Activated CD4-positive, CD25-positive, alpha-beta regulatory T cell (primary cell): ENCODE measurements around the gene CYP4F12.
"Not testable (repeated sequence)": the region's sequence is repeated elsewhere in the genome, so short reads cannot be mapped to it uniquely, and the experiment has no call there.

Experiments used
- DNase-seq, 4 experiments: peaks; one replicate each; lab custom pipeline; 2025; lab: John Stamatoyannopoulos, UW

Gene CYP4F12

GRCh38 chr19:15649526-15649925 lies 23.4 kb upstream of the CYP4F12 start:
- DNase-seq = no peak

- DNase-seq = not testable (repeated sequence)
Observed at GRCh38 chr19:15650123-15650522, 22.8 kb upstream of the CYP4F12 start.

- DNase-seq = no peak
Observed at GRCh38 chr19:15651791-15652190, 21.1 kb upstream of the CYP4F12 start.

GRCh38 chr19:15652559-15653278 lies 20.2 kb upstream of the CYP4F12 start:
- no peak for DNase-seq

GRCh38 chr19:15656467-15656866 lies 16.4 kb upstream of the CYP4F12 start:
- DNase-seq = no peak

- DNase-seq = no peak
Observed at GRCh38 chr19:15663247-15663646, 9.6 kb upstream of the CYP4F12 start.

GRCh38 chr19:15666186-15666585 lies 6.7 kb upstream of the CYP4F12 start:
- DNase-seq = no peak

GRCh38 chr19:15666883-15667282 lies 6.0 kb upstream of the CYP4F12 start:
- DNase-seq = no peak

- DNase-seq = no peak
Observed at GRCh38 chr19:15669440-15669839, 3.4 kb upstream of the CYP4F12 start.

GRCh38 chr19:15669891-15670290 lies 3.0 kb upstream of the CYP4F12 start:
- DNase-seq = no peak

- DNase-seq = no peak
Observed at GRCh38 chr19:15671237-15671821, 1.6 kb upstream of the CYP4F12 start.

- no peak for DNase-seq
Observed at GRCh38 chr19:15671891-15672579, 852 bp upstream of the CYP4F12 start.

GRCh38 chr19:15673176-15673654 lies 328 bp downstream of the CYP4F12 start:
- no peak for DNase-seq

- DNase-seq = no peak
Observed at GRCh38 chr19:15675560-15675959, 2.7 kb downstream of the CYP4F12 start.

GRCh38 chr19:15679089-15679488 lies 6.2 kb downstream of the CYP4F12 start:
- DNase-seq = no peak

GRCh38 chr19:15679865-15680264 lies 7.0 kb downstream of the CYP4F12 start:
- DNase-seq = not testable (repeated sequence)

GRCh38 chr19:15680478-15681322 lies 7.8 kb downstream of the CYP4F12 start:
- no peak for DNase-seq

- no peak for DNase-seq
Observed at GRCh38 chr19:15683411-15683810, 10.5 kb downstream of the CYP4F12 start.

- no peak for DNase-seq
Observed at GRCh38 chr19:15684828-15685227, 11.9 kb downstream of the CYP4F12 start.

GRCh38 chr19:15696654-15697194 lies 23.8 kb downstream of the CYP4F12 start:
- no peak for DNase-seq

- DNase-seq = no peak
Observed at GRCh38 chr19:15701757-15702533, 29.1 kb downstream of the CYP4F12 start.
